IMR-90 (cell line): ENCODE results near the gene JMJD6.

Experiments used
- CHD1 ChIP-seq: IDR thresholded peaks from 2 replicates; pipeline ENCODE4 v1.6.1; 2012; ENCODE audit warnings: low read depth, low read length, improper control_type of control experiment
- MAFK ChIP-seq: IDR thresholded peaks from 2 replicates; pipeline ENCODE4 v1.6.1; 2012; ENCODE audit warnings: low read depth, low read length, improper control_type of control experiment
- MXI1 ChIP-seq: IDR thresholded peaks from 2 replicates; pipeline ENCODE4 v1.6.1; 2012; ENCODE audit warnings: low read depth, mild to moderate bottlenecking, low read length, moderate library complexity, borderline replicate concordance
- NFE2L2 ChIP-seq: fragments of 150-350 bp; IDR thresholded peaks from 2 replicates; pipeline ENCODE4 v1.6.1; 2016; ENCODE audit warnings: low read depth, mild to moderate bottlenecking, low read length
- POLR2A ChIP-seq: IDR thresholded peaks from 2 replicates; pipeline ENCODE4 v1.6.1; 2012; ENCODE audit warnings: mild to moderate bottlenecking, low read depth, low read length
- RAD21 ChIP-seq: IDR thresholded peaks from 2 replicates; pipeline ENCODE4 v1.6.1; 2012; ENCODE audit warnings: low read length, improper control_type of control experiment
- RFX5 ChIP-seq: IDR thresholded peaks from 2 replicates; pipeline ENCODE4 v1.8.0; 2012; ENCODE audit warnings: low read depth, mild to moderate bottlenecking, low read length, moderate library complexity
- SMC3 ChIP-seq: fragments of 150-350 bp; IDR thresholded peaks from 2 replicates; pipeline ENCODE4 v1.6.1; 2016; ENCODE audit warnings: low read depth, mild to moderate bottlenecking, antibody characterized with exemption, low read length, moderate library complexity
- TF ChIP-seq, protein P1 (sequence below): conservative IDR thresholded peaks from 2 replicates; pipeline ENCODE4 v1.5.1; 2012; ENCODE audit warnings: mild to moderate bottlenecking, low read depth, low read length, improper control_type of control experiment
- TF ChIP-seq, protein P2 (sequence below): fragments of 150-350 bp; IDR thresholded peaks from 2 replicates; pipeline ENCODE4 v1.6.1; 2017; ENCODE audit warnings: mild to moderate bottlenecking, antibody characterized with exemption, low read length, low read depth

DNA sequence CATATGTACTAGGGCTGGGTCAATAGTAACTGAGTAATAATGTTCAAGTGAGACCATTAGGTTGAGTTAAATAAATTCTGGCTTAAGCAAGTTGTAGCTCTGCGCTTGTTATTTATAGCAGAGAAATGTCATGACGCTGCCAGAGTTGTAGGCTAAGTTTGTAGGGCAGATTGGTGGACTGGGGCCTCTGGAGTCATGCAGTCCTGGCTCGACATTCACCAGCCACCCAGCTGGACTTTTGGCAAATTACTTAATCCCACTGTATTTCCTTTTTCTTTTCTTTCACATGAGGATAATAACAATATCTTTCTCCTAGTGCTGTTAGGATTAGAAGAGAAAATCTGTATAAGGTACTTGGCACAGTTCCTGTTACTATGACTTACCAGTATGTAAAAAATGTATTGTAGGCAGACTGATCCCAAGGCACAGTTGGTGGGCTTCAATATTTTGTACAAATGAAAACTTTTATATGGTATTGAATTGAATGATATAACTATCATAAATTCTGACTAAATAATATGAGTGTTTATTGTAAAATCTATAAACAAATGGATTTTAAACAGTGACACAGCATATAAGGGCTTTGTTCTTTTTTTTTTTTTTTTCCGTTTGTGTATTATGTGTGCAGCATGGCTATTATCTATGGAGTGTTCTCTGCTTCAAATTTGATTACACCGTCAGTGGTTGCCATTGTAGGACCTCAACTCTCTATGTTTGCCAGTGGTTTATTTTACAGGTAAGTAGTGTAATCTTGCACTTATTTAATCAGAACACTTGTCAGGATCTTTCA is 14.1 kb upstream of the JMJD6 start:
- TF ChIP-seq, protein P1, sequence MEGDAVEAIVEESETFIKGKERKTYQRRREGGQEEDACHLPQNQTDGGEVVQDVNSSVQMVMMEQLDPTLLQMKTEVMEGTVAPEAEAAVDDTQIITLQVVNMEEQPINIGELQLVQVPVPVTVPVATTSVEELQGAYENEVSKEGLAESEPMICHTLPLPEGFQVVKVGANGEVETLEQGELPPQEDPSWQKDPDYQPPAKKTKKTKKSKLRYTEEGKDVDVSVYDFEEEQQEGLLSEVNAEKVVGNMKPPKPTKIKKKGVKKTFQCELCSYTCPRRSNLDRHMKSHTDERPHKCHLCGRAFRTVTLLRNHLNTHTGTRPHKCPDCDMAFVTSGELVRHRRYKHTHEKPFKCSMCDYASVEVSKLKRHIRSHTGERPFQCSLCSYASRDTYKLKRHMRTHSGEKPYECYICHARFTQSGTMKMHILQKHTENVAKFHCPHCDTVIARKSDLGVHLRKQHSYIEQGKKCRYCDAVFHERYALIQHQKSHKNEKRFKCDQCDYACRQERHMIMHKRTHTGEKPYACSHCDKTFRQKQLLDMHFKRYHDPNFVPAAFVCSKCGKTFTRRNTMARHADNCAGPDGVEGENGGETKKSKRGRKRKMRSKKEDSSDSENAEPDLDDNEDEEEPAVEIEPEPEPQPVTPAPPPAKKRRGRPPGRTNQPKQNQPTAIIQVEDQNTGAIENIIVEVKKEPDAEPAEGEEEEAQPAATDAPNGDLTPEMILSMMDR, result no peak
- TF ChIP-seq, protein P2, sequence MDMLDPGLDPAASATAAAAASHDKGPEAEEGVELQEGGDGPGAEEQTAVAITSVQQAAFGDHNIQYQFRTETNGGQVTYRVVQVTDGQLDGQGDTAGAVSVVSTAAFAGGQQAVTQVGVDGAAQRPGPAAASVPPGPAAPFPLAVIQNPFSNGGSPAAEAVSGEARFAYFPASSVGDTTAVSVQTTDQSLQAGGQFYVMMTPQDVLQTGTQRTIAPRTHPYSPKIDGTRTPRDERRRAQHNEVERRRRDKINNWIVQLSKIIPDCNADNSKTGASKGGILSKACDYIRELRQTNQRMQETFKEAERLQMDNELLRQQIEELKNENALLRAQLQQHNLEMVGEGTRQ, result no peak
- TF ChIP-seq POLR2A, result no peak
- TF ChIP-seq MXI1, result no peak
- TF ChIP-seq RAD21, result no peak
- no peak for TF ChIP-seq MAFK
- TF ChIP-seq RFX5, result no peak
- TF ChIP-seq NFE2L2, result no peak
- TF ChIP-seq SMC3, result no peak
- no peak for TF ChIP-seq CHD1
